ENCODE measurements around the gene AJAP1. TPM values are rescaled to one million over a fixed set of nuclear protein-coding genes. Genes with fewer than 3 reads are reported as not detected.

Gene AJAP1
- total and polyA plus RNA-seq, 12 donors: 0.02 to 0.94 (median 0.09) TPM; not detected in 3

DNA sequence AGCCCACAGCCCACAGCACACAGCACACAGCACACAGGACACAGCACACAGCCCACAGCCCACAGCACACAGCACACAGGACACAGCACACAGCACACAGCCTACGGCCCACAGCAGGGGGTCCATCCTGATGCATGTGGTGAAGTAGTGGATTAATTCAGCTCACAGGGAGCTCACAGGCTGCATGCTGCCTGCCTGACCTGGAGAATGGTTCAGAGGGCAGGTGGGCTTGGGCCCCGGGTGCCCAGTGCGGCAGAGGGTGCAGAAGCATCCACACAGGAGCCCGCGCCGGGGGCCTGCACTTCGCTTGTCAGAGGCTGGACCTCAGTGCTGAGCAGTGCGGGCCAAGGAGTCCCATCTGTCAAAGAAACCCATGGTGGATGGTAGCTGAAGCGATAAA, 21.1 kb upstream of the AJAP1 start:
- TF ChIP-seq, protein P1, sequence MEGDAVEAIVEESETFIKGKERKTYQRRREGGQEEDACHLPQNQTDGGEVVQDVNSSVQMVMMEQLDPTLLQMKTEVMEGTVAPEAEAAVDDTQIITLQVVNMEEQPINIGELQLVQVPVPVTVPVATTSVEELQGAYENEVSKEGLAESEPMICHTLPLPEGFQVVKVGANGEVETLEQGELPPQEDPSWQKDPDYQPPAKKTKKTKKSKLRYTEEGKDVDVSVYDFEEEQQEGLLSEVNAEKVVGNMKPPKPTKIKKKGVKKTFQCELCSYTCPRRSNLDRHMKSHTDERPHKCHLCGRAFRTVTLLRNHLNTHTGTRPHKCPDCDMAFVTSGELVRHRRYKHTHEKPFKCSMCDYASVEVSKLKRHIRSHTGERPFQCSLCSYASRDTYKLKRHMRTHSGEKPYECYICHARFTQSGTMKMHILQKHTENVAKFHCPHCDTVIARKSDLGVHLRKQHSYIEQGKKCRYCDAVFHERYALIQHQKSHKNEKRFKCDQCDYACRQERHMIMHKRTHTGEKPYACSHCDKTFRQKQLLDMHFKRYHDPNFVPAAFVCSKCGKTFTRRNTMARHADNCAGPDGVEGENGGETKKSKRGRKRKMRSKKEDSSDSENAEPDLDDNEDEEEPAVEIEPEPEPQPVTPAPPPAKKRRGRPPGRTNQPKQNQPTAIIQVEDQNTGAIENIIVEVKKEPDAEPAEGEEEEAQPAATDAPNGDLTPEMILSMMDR (IDR thresholded peaks at IDR 0.05): no peak
- 68 to 79% methylated on average over 9 of the region's 9 CpGs for WGBS, 2 donors
- H3K9me3 ChIP-seq: no peaks in the 10 kb centered on the region
- ATAC-seq (no peak), DNase-seq (no peak)
- H3K27me3 ChIP-seq: peaks cover 0 to 56% (median 25%) of the 10 kb centered on the region in 7 donors
- no peak overlapping the region for H3K27ac ChIP-seq
- no peaks in the 10 kb centered on the region for H3K36me3 ChIP-seq
- no peak overlapping the region for H3K4me3 ChIP-seq
- intact Hi-C loops (cut with DNase I): no loop called here
- H3K4me1 ChIP-seq: no peaks in the 10 kb centered on the region

DNA sequence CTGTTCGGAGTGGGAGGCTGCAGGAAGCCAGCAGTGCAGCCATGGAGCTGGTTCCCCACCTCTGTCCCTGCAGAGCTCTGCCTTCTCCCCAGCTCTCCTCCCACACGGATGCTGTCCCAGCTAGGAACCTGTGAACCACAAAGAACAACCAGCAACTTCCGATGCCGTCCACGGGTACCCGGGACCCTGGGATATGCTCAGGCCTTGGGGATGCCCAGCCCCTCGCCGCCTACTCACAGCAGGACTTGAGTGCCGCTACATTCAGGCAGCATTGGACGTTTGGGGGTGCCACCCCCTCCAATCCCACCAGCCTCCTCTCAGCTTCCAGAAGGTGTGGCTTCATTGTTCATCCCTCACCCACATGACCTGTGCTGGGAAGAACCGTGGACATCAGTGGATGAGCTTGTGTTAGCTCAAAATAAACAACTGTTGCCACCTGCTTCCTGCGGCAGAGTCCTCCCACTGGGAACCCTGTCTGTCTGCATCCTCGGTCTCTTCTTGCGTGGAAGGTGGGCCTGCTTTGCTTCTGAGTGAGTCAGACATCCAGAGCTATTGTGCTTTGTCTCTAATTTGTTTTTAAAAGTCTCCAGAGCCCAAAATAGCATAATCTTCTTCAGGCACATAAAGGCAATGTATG, 20.1 kb upstream of the AJAP1 start:
- DNase-seq (no peak), ATAC-seq (no peak)
- TF ChIP-seq, protein P1 (IDR thresholded peaks at IDR 0.05): no peak
- no peaks in the 10 kb centered on the region for H3K9me3 ChIP-seq
- H3K4me1 ChIP-seq: no peaks in the 10 kb centered on the region
- 70 to 74% methylated on average over 14 of the region's 14 CpGs for WGBS, 2 donors
- no peaks in the 10 kb centered on the region for H3K36me3 ChIP-seq
- peaks cover 0 to 59% (median 19%) of the 10 kb centered on the region in 7 donors for H3K27me3 ChIP-seq
- H3K27ac ChIP-seq: no peak overlapping the region
- intact Hi-C loops (cut with DNase I): no loop called here
- no peak overlapping the region for H3K4me3 ChIP-seq

DNA sequence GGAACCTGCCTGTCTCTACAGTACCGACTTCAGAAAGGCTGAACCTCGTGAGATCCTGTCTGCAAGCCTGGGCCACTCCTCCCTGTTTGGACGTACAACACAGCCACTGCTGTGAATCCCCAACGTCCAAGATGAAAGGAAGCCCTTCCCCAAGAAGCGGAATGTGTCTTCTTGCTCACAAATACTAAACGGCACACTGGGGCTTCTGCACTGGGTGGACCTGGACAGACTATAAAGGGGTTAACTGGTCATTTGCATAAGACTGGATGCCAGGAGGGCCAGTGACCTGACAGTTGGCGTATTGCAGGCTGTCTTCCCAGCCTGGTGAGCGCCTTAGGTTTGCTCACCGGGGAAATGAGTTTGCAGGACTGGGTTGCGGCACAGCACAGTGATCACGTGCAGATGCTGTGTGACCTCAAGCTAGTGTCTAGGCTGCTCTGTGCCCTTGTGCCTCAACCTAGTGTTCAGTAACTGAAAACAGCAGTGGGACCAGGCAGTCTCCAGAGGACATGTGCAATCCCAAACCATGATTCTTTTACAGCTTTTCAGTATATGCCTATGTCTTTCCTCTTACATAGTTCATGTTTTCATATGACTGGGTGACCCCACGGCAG, 19.5 kb upstream of the AJAP1 start:
- 69% methylated on average over 12 of the region's 12 CpGs for WGBS, 2 donors
- no peak for DNase-seq
- Histone ChIP-seq H3K4me3 (no peak overlapping the region), H3K27ac (no peak overlapping the region), H3K27me3 (peaks cover 0 to 56% (median 17%) of the 10 kb centered on the region in 7 donors), H3K36me3 (no peaks in the 10 kb centered on the region), H3K4me1 (no peaks in the 10 kb centered on the region), H3K9me3 (no peaks in the 10 kb centered on the region)
- TF ChIP-seq, protein P1 (IDR thresholded peaks at IDR 0.05): no peak
- no peak for ATAC-seq
- intact Hi-C loops (cut with DNase I): no loop called here

DNA sequence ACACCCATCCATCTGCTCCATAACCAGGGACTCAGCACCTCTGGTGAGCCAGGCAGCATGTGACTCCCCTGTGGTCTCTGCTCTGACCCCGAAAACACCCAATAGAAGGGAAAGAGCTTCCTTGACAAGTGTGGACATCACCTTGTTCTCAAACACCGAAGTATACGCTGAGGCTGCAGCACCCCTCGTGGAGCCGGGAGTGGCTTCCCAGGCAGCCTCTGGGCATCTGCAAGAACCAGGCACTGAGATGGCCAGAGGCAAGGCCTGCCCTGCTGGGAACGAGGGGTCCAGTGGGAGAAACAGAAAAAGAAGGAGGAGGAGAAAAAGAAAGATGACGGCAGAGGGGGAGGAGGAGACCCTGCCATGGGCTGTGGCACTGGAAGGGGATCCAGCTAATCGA, 18.2 kb upstream of the AJAP1 start:
- no peak overlapping the region for H3K4me3 ChIP-seq
- no peaks in the 10 kb centered on the region for H3K9me3 ChIP-seq
- TF ChIP-seq, protein P1 (IDR thresholded peaks at IDR 0.05): no peak
- no peak overlapping the region for H3K27ac ChIP-seq
- DNase-seq: no peak
- intact Hi-C loops (cut with DNase I): no loop called here
- no peaks in the 10 kb centered on the region for H3K4me1 ChIP-seq
- no peak for ATAC-seq
- H3K27me3 ChIP-seq: peaks cover 0 to 57% (median 23%) of the 10 kb centered on the region in 7 donors
- H3K36me3 ChIP-seq: no peaks in the 10 kb centered on the region
- 80 to 85% methylated on average over 8 of the region's 8 CpGs for WGBS, 2 donors

Measured in heart right ventricle (tissue), 16 donors.